HepG2 (cell line): ENCODE data around the gene CDX1. TPM values are rescaled to one million over a fixed set of nuclear protein-coding genes. Genes with fewer than 3 reads are reported as not detected.

Source experiments
- BRCA1 ChIP-seq: sonication (generic); formaldehyde crosslinking; IDR thresholded peaks from 2 replicates; pipeline ENCODE4 v1.4.0; 2020; ENCODE audit warnings: missing genetic modification reagents
- CHD4 ChIP-seq: fragments of 200-600 bp; sonication (generic); IDR thresholded peaks from 2 replicates; pipeline ENCODE4 v1.7.0; 2017; ENCODE audit warnings: mild to moderate bottlenecking, low read length, borderline replicate concordance
- FOSL1 ChIP-seq: sonication (generic); formaldehyde crosslinking; IDR thresholded peaks from 2 replicates; pipeline ENCODE4 v1.9.0; 2021; ENCODE audit warnings: missing genetic modification reagents, borderline replicate concordance
- GATAD1 ChIP-seq: IDR thresholded peaks from 2 replicates; pipeline ENCODE4 v1.6.1; 2016; ENCODE audit warnings: missing genetic modification reagents, missing compliant biosample characterization
- GTF2F1 ChIP-seq: fragments of 150-350 bp; IDR thresholded peaks from 2 replicates; pipeline ENCODE4 v1.6.1; 2014; ENCODE audit warnings: low read length
- HNF4G ChIP-seq, 2 experiments: sonication (generic) in 1 of 2; formaldehyde crosslinking in 1 of 2; IDR thresholded peaks; 2 replicates each; pipeline versions ENCODE4 v1.4.0 to v1.6.1; 2011 to 2020; ENCODE audit warnings: borderline replicate concordance in 2 of 2, low read depth in 2 of 2, mild to moderate bottlenecking in 2 of 2, low read length in 1 of 2, missing genetic modification reagents in 1 of 2, moderate library complexity in 1 of 2
- JARID2 ChIP-seq: sonication (generic); formaldehyde crosslinking; IDR thresholded peaks from 2 replicates; pipeline ENCODE4 v1.8.1; 2023; ENCODE audit warnings: missing genetic modification reagents, inconsistent platforms; ENCODE audit not compliant: insufficient replicate concordance
- NFE2L1 ChIP-seq: sonication (generic); formaldehyde crosslinking; IDR thresholded peaks from 2 replicates; pipeline ENCODE4 v1.4.0; 2020; ENCODE audit warnings: missing genetic modification reagents, mild to moderate bottlenecking, borderline replicate concordance
- ONECUT2 ChIP-seq: sonication (generic); formaldehyde crosslinking; IDR thresholded peaks from 2 replicates; pipeline ENCODE4 v1.4.0; 2020; ENCODE audit warnings: missing genetic modification reagents
- PAX8 ChIP-seq: sonication (generic); formaldehyde crosslinking; IDR thresholded peaks from 2 replicates; pipeline ENCODE4 v1.8.0; 2022; ENCODE audit warnings: mild to moderate bottlenecking, missing genetic modification reagents, borderline replicate concordance
- RBM22 ChIP-seq: fragments of 200-400 bp; formaldehyde crosslinking; optimal IDR thresholded peaks from 2 replicates; pipeline ENCODE3; 2017; ENCODE audit warnings: mild to moderate bottlenecking, low read length, moderate library complexity
- SP1 ChIP-seq, 2 experiments: fragments of 450-650 bp in 1 of 2; sonication (generic) in 1 of 2; formaldehyde crosslinking in 1 of 2; IDR thresholded peaks; 2 replicates each; pipeline versions ENCODE4 v1.4.0 to v1.6.1; 2016 to 2020; ENCODE audit warnings: missing genetic modification reagents in 1 of 2
- SP5 ChIP-seq: IDR thresholded peaks from 2 replicates; pipeline ENCODE4 v1.6.1; 2016; ENCODE audit warnings: low read depth, borderline replicate concordance
- SSRP1 ChIP-seq: IDR thresholded peaks from 2 replicates; pipeline ENCODE4 v1.6.1; 2016; ENCODE audit warnings: control low read depth
- TCF12 ChIP-seq, 2 experiments: fragments of 450-650 bp in 1 of 2; sonication (generic) in 1 of 2; formaldehyde crosslinking in 1 of 2; IDR thresholded peaks; 2 replicates each; pipeline versions ENCODE4 v1.6.1 to v1.8.0; 2017 to 2022; ENCODE audit warnings: antibody characterized with exemption in 1 of 2, mild to moderate bottlenecking in 1 of 2, missing genetic modification reagents in 1 of 2, moderate library complexity in 1 of 2
- ZFP90 ChIP-seq: sonication (generic); formaldehyde crosslinking; IDR thresholded peaks from 2 replicates; pipeline ENCODE4 v1.8.0; 2022; ENCODE audit warnings: missing genetic modification reagents, mild to moderate bottlenecking, inconsistent platforms, borderline replicate concordance
- ZNF205 ChIP-seq: IDR thresholded peaks from 2 replicates; pipeline ENCODE4 v1.6.1; 2018; ENCODE audit warnings: missing biosample characterization, missing genetic modification reagents
- ZNF34 ChIP-seq: sonication (generic); formaldehyde crosslinking; IDR thresholded peaks from 2 replicates; pipeline ENCODE4 v1.4.0; 2020; ENCODE audit warnings: mild to moderate bottlenecking, missing genetic modification reagents, borderline replicate concordance
- ZNF577 ChIP-seq: sonication (generic); formaldehyde crosslinking; IDR thresholded peaks from 2 replicates; pipeline ENCODE4 v1.4.0; 2020; ENCODE audit warnings: mild to moderate bottlenecking, low read depth, missing genetic modification reagents, borderline replicate concordance
- ZNF674 ChIP-seq: sonication (generic); formaldehyde crosslinking; IDR thresholded peaks from 2 replicates; pipeline ENCODE4 v1.5.0; 2020; ENCODE audit warnings: low read depth, mild to moderate bottlenecking, missing genetic modification reagents
- ZNF746 ChIP-seq: sonication (generic); formaldehyde crosslinking; IDR thresholded peaks from 2 replicates; pipeline ENCODE4 v1.8.0; 2022; ENCODE audit warnings: mild to moderate bottlenecking, missing genetic modification reagents
- ZNF775 ChIP-seq: sonication (generic); formaldehyde crosslinking; IDR thresholded peaks from 2 replicates; pipeline ENCODE4 v1.4.0; 2020; ENCODE audit warnings: missing genetic modification reagents, mild to moderate bottlenecking, moderate library complexity, borderline replicate concordance
- ZNF839 ChIP-seq: sonication (generic); formaldehyde crosslinking; IDR thresholded peaks from 2 replicates; pipeline ENCODE4 v1.4.0; 2020; ENCODE audit warnings: missing genetic modification reagents, mild to moderate bottlenecking, borderline replicate concordance
- polyA plus RNA-seq, 8 experiments: library from polyadenylated mRNA; depleted of rRNA in 3 of 8; stranded (reverse) in 7 of 8; unstranded in 1 of 8; fragments of >200 nt; fragmentation: Illumina TruSeq in 4 of 8; extraction: Trizol in 4 of 8; gene quantifications; 2 replicates each; pipeline versions ENCODE4 v1.2.1 to v1.2.3, GENCODE V29; 2011 to 2016; ENCODE audit warnings: low read depth in 4 of 8, missing spikeins in 1 of 8, mixed read lengths in 1 of 8; ENCODE audit not compliant: insufficient read depth in 1 of 8
- total RNA-seq, 5 experiments: library from RNA; depleted of rRNA; stranded (reverse); fragments of >200 nt; fragmentation: Illumina TruSeq; extraction: Trizol; gene quantifications; 2 replicates each; pipeline ENCODE4 v1.2.3, GENCODE V29; 2016; ENCODE audit warnings: low read depth in 1 of 5
- TF ChIP-seq, protein P1 (sequence below), 2 experiments: IDR thresholded peaks; 2 replicates each; pipeline ENCODE4 v1.6.1; 2011 to 2012; ENCODE audit warnings: low read length in 2 of 2, borderline replicate concordance in 1 of 2, low read depth in 1 of 2, mild to moderate bottlenecking in 1 of 2, moderate library complexity in 1 of 2
- TF ChIP-seq, protein P2 (sequence below): sonication (generic); formaldehyde crosslinking; IDR thresholded peaks from 2 replicates; pipeline ENCODE4 v1.8.0; 2022; ENCODE audit warnings: mild to moderate bottlenecking, missing genetic modification reagents, moderate library complexity

Gene CDX1
- total and polyA plus RNA-seq, 2 of the 13 experiments (the other 11 are each of a cell fraction or from before 2014, with no cell fraction given): not detected

DNA sequence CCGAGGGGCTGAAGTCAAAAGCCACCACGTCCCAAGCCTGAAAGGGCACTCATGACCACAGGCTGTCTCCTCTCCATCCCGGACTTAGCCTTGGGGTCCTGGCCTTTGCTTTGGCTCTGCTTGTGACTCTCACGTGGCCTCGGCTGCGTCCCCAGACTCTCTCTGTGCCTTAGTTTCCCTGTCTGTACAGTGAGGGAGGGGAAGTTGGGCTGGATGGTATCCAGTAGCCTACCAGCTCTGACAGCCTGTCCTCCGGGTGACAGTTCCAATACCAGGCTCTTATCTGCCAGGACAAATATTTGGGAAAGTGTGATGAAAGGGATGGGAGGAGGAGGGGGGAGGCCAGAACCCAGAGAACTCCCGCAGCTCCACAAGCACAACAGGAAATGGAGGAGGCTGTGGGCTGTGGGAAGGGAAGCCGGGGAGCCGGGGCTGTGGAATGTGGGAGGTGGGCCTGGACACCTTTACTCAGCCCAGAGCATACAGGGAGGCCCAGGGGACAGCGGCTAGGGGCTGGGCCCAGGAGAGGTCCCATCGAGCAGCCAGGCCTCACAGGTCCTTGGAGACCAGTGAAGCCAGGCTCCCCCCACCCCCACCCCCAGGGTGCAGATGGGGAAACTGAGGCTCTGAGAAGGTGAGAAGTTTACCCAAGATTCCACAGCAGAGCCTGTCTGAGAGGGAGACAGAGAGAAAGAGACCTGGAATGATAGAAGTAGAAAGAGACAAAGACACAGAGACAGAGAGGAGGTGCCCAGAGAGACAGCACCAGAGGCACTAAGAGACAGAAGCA is 29.2 kb upstream of the CDX1 start (continued):
- TF ChIP-seq PAX8 (CRISPR knock-in tag): 0 out of 2 replicates have a peak, but pooled peaks have one; percentile 40
- no peak; the same call in 1 of the 2 replicates for TF ChIP-seq GATAD1 (CRISPR knock-in tag)
- TF ChIP-seq ZNF577 (CRISPR knock-in tag): no peak
- TF ChIP-seq BRCA1 (CRISPR knock-in tag): no peak
- no peak for TF ChIP-seq ZNF674 (CRISPR knock-in tag)
- 0 out of 2 replicates have a peak, but pooled peaks have one; percentile 50 for TF ChIP-seq ZFP90 (CRISPR knock-in tag)
- no peak for TF ChIP-seq ZNF775
- TF ChIP-seq SSRP1 (CRISPR knock-in tag): no peak
- TF ChIP-seq ZNF34 (CRISPR knock-in tag): no peak
- peak; percentile 88 for TF ChIP-seq ZNF205
- TF ChIP-seq ONECUT2 (CRISPR knock-in tag): peak; percentile 59
- TF ChIP-seq CHD4: no peak
- TF ChIP-seq, protein P1, sequence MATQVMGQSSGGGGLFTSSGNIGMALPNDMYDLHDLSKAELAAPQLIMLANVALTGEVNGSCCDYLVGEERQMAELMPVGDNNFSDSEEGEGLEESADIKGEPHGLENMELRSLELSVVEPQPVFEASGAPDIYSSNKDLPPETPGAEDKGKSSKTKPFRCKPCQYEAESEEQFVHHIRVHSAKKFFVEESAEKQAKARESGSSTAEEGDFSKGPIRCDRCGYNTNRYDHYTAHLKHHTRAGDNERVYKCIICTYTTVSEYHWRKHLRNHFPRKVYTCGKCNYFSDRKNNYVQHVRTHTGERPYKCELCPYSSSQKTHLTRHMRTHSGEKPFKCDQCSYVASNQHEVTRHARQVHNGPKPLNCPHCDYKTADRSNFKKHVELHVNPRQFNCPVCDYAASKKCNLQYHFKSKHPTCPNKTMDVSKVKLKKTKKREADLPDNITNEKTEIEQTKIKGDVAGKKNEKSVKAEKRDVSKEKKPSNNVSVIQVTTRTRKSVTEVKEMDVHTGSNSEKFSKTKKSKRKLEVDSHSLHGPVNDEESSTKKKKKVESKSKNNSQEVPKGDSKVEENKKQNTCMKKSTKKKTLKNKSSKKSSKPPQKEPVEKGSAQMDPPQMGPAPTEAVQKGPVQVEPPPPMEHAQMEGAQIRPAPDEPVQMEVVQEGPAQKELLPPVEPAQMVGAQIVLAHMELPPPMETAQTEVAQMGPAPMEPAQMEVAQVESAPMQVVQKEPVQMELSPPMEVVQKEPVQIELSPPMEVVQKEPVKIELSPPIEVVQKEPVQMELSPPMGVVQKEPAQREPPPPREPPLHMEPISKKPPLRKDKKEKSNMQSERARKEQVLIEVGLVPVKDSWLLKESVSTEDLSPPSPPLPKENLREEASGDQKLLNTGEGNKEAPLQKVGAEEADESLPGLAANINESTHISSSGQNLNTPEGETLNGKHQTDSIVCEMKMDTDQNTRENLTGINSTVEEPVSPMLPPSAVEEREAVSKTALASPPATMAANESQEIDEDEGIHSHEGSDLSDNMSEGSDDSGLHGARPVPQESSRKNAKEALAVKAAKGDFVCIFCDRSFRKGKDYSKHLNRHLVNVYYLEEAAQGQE (IDR thresholded peaks at IDR 0.05; ENCODE audit: borderline replicate concordance in 1 of 2, low read depth in 1 of 2, low read length in 2 of 2): peak in 1 of 2 experiments; percentile 50; a peak in 1 of 4 replicates
- TF ChIP-seq JARID2: peak; percentile 57
- peak; percentile 25; the same call in 1 of the 2 replicates for TF ChIP-seq FOSL1
- TF ChIP-seq ZNF839: no peak
- TF ChIP-seq TCF12 (IDR thresholded peaks at IDR 0.05): no peak
- TF ChIP-seq TCF12 (CRISPR knock-in tag; IDR thresholded peaks at IDR 0.05): peak; percentile 80; the same call in 1 of the 2 replicates
- peak; percentile 98 for TF ChIP-seq SP5
- peak; percentile 60 for TF ChIP-seq RBM22
- TF ChIP-seq ZNF746 (CRISPR knock-in tag): peak; percentile 97
- TF ChIP-seq, protein P2, sequence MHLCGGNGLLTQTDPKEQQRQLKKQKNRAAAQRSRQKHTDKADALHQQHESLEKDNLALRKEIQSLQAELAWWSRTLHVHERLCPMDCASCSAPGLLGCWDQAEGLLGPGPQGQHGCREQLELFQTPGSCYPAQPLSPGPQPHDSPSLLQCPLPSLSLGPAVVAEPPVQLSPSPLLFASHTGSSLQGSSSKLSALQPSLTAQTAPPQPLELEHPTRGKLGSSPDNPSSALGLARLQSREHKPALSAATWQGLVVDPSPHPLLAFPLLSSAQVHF (CRISPR knock-in tag): no peak
- TF ChIP-seq NFE2L1: no peak
- TF ChIP-seq SP1 (IDR thresholded peaks at IDR 0.05): no peak
- TF ChIP-seq SP1 (CRISPR knock-in tag; IDR thresholded peaks at IDR 0.05): no peak
- no peak for TF ChIP-seq GTF2F1
- peak; percentile 59; the same call in 1 of the 2 replicates for TF ChIP-seq HNF4G (IDR thresholded peaks at IDR 0.05; ENCODE audit: borderline replicate concordance, low read depth, low read length)
- no peak; the same call in 1 of the 2 replicates for TF ChIP-seq HNF4G (CRISPR knock-in tag; IDR thresholded peaks at IDR 0.05; ENCODE audit: borderline replicate concordance, low read depth)
